ENCODE results near the gene TRPM2.

Gene TRPM2

DNA sequence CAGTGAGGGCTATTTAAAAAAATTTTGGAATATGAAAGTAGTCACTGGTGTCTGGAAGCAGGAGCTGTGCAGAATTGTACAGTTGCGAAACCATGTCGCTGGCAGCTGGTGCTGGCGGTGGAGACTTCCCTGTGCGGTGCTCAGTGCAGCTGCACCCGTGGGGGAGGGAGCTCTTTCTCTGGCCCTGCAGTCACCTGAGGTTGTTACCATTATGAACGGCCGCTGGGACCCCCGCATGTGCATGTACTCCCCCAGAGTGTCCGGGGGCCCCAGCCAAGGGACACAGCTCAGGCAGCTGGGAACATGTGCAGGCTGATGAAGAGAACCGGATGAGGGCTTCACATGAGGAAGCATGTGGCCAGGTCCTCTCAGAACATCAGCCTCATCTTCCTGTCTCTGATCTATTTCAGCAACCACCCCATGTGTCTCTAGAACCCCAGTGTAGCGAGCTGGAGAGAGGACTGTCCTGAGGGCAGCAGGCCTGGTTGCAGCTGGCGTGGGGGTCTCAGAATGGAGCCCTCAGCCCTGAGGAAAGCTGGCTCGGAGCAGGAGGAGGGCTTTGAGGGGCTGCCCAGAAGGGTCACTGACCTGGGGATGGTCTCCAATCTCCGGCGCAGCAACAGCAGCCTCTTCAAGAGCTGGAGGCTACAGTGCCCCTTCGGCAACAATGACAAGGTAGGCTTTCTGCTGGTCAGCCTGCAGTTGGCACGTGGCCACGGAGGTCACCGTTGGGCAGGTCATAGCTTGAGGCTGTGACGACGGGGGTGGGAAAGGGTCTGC, at the start of gene TRPM2:
TSS of gene TRPM2 (plus strand) at position 431 of the 780 bp plus-strand sequence. CDS start at position 511, 80 bp downstream.
- in situ Hi-C loops (cut with MboI; ENCODE audit: low sequenced_read_pairs) = no loop called here

DNA sequence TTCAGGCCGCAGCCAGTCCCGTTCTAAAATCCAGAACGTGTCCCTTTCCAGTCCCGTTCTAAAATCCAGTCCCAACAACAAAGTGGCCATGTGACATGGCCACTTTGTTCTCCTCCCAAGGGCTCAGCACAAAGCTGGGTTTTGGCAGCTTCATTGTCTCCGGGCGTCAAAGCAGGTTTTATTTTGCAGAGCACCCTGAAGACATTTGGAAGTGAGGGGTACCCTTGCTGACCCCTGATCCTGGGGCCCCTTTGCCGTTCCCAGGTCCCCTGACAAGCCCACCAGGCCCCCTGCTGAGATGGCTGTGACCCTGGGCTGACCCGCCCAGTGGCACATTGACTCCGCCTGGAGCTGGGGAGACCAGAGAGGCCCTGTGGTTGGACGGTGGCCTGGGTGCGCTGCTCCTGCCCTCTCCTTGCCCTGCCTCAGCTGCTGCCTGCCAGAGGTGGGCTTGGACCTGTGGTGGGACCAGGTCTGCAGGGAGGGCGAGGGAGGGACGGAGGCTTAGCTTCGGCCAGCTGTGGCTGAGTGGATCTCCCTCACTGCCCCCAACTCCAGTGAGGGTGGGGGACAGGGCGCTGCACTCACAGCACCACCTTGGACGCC, 49.3 kb upstream of the TRPM2 start:
- in situ Hi-C loops (cut with MboI; ENCODE audit: low sequenced_read_pairs) = no loop called here

DNA sequence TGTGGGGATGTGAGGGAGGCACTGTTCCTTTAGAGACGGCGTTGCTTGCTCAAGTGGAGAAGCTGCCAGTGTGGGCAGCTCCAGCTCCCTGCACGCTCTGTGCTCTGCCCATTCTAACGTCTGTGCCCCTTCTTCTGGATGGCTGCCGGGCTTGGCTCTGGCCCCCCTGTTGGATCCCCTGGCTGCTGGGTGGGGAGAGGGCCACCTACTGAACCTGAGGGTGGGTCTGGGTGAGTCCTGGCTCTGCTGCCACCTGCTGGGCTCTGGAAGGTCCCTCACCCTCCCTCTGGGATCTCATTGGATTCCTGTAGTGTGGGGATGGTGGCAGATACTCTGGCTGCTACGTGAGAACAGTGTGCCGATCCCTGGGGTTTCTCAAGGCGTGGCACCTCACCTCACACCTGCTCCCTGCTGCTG, 48.5 kb upstream of the TRPM2 start:
- in situ Hi-C loops (cut with MboI; ENCODE audit: low sequenced_read_pairs) = no loop called here

DNA sequence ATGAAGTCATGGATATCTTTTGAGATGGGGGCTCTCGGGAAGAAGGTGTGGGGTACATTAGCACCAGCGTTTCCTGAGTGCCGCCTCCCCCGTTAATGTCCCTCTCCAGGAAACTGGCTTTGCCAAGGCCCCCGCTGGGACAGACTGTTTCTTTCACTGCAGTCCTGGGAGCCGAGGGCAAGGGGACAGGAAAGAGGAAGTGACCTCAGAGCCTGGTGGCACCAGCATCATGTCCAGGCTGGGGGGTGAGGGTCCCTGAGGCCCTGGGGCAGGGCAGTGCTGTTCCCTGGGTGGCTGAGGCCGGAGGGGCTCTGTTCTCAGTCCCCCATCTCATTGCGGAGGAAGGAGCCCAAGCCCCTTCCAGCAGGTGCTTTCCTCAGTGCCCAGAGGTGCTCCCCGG, 47.7 kb upstream of the TRPM2 start:
- in situ Hi-C loops (cut with MboI; ENCODE audit: low sequenced_read_pairs) = no loop called here

DNA sequence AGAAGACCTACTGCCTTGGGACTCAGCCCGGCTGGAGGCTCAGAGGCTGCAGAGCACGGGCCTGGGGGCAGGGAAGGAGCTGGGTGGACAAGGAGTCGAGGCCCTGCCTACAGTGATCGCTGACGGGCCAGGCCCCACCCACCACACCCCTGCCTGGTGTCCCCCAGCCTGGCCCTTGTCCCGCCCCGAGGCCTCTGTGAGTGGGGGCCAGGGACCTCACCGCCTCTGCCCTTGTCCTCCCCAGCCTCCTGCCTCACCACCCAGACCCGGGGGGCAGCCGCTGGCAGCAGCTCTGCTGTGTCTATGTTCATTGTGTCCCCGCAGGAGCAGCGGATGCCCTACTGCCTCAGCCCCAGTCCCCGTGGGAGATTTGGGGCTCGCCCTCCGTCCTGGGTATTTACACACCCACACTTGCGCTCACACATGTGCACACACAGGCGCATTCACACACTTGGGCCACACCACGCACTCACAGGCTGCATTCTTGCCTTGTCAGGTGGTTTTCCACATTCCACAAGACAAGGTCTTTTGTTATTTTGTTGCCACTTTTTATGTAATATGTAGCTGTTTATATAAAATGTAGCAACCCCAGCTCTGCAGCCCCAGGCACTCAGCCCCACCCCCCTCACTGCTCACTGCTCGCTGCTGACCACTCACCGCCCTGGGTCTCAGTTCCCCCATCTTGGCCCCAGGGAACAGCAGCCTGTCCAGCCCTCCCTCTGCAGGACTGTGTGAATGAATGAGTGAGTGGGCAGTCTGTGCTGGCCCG, 46.3 kb upstream of the TRPM2 start:
- in situ Hi-C loops (cut with MboI; ENCODE audit: low sequenced_read_pairs) = no loop called here

DNA sequence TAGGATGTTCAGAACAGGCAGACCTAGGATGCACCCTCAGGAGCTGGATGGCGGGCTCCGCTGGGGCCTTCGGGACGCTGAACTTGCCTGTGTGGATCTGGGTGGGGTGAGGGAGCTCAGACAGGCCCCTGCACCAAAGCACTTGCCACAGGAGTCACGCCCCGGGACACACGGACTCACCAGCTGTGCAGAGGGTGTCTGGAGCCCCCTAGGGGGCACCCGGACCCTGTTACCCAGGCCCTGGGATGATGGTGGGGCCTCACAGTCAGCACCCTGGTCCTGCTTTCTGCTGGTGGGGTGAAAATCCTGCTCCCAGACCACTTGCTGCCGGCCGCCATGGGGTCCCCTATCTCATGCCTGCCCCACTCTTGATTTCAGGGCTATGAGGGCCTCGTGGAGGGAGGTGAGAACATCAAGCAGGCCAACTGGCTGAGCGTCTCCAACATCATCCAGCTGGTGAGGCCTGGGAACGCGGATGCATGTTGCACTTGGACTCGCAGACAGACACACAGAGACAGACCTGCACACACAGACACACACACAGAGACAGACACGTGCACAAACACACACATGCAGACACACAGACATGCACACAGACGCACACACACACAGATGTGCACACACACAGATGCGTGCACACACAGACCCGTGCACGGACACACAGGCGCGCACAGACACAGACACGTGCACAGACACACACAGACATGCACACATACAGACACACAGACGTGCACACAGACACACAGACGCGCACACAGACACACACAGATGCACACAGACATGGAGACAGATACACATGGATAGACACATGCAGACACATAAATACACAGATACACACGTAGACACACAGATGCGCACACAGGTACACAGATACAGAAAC, 42.6 kb upstream of the TRPM2 start:
- in situ Hi-C loops (cut with MboI; ENCODE audit: low sequenced_read_pairs) = loop anchor here (10.0 kb wide), 1 partner anchor 64 kb away; no protein-coding TSS in a partner anchor

DNA sequence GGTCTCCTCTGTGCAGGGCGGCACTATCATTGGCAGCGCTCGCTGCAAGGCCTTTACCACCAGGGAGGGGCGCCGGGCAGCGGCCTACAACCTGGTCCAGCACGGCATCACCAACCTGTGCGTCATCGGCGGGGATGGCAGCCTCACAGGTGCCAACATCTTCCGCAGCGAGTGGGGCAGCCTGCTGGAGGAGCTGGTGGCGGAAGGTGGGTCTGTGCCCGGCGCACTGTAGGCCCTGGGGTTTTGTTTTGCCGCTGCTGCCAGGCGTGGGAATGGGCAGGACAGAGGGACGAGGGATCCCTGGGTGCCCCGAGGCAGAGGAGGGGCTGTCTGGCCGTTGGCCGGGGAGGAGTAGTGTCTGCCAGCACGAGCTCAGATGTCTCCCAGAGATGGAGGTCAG, 41.3 kb upstream of the TRPM2 start:
- in situ Hi-C loops (cut with MboI; ENCODE audit: low sequenced_read_pairs) = loop anchor here (10.0 kb wide), 1 partner anchor 63 kb away; no protein-coding TSS in a partner anchor

DNA sequence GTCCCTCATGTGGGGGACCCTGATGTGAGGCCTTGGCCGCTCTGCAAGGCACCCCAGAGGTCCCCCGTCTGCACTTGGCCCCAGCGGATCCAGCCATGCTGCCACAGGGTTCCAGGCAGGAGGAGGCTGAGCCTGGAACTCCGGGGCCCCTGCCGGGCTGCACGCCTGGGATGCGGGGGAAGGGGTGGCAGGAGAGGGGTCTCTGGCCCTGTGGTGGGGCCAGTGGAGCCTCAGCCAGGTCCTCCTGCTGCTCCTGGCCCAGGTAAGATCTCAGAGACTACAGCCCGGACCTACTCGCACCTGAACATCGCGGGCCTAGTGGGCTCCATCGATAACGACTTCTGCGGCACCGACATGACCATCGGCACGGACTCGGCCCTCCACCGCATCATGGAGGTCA, 40.7 kb upstream of the TRPM2 start:
- in situ Hi-C loops (cut with MboI; ENCODE audit: low sequenced_read_pairs) = loop anchor here (10.0 kb wide), 1 partner anchor 62 kb away; no protein-coding TSS in a partner anchor

DNA sequence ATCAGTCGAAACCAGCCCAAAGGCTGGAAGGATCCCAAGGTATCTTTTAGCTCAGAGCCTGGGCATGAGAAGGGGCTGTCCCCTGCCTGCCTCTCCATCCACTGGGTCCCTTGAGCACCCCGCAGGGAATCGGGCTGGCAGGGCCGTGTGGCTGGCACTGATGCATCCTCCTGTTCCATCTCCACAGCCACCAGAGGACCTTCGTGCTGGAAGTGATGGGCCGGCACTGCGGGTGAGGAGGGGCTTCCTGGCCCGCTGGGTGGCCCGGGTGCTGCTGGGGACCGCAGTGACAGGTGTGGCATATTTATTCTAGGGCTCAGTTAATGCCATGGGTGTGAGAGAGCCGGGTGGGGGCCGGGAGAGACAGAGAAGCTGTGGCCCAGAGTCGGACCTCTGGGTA, 40.0 kb upstream of the TRPM2 start:
- in situ Hi-C loops (cut with MboI; ENCODE audit: low sequenced_read_pairs) = loop anchor here (10.0 kb wide), 1 partner anchor 61 kb away; no protein-coding TSS in a partner anchor

DNA sequence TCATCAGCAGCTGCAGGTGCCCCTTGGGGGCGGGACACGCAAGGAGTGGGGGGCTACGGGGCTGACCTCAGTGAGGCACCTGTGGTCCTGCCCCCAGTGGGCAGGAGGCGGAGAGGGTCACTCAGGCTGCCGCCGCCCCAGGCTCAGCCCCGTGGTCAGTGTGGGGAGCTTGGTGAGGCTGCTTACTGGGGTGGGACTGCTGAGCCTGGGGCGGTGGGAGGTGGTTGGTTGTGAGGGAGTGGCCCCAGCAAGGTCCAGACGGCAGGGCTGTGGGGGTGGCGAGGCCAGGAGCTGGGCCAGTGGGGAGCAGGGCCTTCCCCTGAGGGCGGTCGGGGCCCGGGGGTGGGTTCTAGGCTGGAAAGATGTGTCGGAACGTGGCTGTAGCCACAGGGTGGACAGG, 39.3 kb upstream of the TRPM2 start:
- in situ Hi-C loops (cut with MboI; ENCODE audit: low sequenced_read_pairs) = loop anchor here (10.0 kb wide), 1 partner anchor 61 kb away; no protein-coding TSS in a partner anchor

DNA sequence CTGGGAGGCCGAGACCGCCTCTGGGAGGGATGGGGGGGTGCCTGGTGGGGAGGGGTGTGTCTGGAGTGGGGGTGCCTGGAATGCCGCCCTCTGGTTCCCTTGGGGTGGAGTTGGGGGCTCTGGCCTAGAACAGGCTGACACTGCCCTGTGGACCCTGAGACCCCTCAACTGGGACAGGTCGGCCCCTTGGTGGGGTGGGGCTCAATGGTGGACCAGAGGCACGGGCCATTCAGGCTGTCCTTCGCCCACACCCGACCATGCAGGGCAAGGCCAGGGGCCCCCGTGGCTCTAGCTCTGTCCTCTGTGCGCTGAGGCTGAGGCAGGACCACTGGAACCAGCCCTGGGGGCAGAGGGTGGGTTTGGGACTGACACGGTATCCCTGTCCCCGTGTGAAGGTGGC, 38.9 kb upstream of the TRPM2 start:
- in situ Hi-C loops (cut with MboI; ENCODE audit: low sequenced_read_pairs) = loop anchor here (10.0 kb wide), 1 partner anchor 60 kb away; no protein-coding TSS in a partner anchor

DNA sequence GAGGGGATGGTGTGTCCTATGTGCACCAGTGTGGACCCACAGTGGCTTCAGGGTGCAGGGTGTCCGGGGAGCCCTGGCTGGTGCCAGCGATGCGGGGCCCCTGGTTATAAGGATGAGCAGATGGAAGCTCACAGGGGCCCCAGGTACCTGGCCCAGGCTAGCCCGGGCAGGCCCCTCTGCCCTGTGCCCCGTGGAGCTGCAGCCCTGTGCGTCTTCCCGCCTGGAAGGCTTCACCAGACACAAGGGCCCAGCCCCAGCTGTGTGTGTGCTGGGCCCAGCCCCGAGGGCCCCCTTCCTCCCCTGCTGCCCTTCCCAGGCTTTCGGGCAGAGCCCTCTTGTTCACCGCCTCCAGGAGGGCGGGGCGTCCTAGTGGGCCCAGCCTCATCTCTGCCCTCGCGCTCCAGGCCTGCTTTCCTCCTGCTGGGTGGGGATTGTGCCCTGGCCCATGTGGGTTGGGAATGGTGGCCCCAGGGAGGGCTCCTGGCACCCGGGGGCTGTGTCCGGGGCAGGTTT, 37.7 kb upstream of the TRPM2 start:
- in situ Hi-C loops (cut with MboI; ENCODE audit: low sequenced_read_pairs) = loop anchor here (10.0 kb wide), 1 partner anchor 59 kb away; no protein-coding TSS in a partner anchor

DNA sequence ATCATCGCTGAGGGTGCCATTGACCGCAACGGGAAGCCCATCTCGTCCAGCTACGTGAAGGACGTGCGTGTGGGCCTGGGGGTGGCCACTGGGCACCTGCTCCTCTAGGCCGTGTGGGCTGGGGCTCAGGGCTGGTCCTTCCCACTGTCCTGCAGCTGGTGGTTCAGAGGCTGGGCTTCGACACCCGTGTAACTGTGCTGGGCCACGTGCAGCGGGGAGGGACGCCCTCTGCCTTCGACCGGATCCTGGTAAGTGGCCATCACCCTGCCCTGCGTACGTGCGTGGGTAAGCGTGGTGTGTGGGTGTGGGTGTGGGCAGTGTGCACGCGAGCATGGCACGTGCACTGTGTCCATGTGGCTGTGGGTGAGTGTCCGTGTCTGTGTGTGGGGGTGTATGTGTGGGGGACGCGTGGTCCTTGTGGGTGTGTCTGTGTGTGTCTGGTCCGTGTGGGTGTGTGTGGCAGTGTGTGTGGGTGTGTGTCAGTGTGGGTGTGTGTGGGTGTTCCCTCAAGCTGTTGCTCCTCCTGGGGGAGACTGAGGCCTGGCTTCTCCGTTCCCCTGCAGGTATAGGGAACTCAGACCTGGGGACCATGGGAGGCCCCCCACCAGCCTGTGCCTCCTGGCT, 37.0 kb upstream of the TRPM2 start:
- in situ Hi-C loops (cut with MboI; ENCODE audit: low sequenced_read_pairs) = loop anchor here (10.0 kb wide), 1 partner anchor 58 kb away; no protein-coding TSS in a partner anchor

DNA sequence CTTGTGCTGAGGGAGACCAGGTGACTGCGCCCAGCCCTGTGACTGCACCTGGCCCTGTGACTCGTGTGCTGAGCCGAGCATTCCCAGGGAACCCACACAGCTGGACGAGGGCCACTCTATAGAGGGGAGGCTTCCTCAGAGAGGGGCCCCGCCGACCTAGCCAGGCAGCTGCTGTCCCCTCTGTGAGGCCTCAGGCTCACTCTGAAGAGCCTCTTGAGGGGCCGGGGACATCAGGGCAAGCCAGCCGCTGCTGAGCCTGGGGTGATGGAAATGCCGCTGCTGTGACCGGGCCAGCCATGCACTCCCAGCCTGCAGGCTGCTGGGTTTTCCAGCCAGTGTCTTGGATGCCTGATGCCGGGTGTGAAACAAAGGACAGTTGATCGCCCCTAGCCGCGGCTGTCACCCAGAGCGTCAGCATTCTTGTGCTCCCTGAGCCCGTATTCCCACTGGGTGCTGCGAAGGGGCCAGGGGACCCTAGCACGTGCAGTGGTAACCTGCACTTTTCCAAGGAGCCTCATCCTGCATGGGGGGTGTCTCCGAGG, 36.1 kb upstream of the TRPM2 start:
- in situ Hi-C loops (cut with MboI; ENCODE audit: low sequenced_read_pairs) = loop anchor here (10.0 kb wide), 1 partner anchor 57 kb away; no protein-coding TSS in a partner anchor

DNA sequence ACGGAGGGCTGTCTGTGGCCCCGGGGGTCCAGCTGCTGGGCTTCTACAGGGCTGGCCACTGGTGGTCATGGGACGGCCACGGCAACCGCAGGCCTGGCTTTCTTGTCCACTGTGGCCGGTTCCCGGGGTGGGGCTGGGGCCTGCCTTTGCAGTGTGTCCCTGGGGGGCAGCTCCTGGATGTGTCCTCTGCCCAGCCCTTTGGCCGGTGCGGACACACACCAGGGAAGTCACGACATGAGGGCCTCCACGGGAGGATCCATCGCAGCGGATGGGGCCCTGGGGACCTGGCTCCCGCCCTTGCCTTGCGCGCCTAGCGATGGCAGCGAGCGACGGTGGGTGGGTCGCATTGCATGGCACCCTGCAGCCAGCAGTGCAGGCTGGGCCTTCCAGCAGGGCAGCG, 35.5 kb upstream of the TRPM2 start:
- in situ Hi-C loops (cut with MboI; ENCODE audit: low sequenced_read_pairs) = loop anchor here (10.0 kb wide), 1 partner anchor 57 kb away; no protein-coding TSS in a partner anchor

DNA sequence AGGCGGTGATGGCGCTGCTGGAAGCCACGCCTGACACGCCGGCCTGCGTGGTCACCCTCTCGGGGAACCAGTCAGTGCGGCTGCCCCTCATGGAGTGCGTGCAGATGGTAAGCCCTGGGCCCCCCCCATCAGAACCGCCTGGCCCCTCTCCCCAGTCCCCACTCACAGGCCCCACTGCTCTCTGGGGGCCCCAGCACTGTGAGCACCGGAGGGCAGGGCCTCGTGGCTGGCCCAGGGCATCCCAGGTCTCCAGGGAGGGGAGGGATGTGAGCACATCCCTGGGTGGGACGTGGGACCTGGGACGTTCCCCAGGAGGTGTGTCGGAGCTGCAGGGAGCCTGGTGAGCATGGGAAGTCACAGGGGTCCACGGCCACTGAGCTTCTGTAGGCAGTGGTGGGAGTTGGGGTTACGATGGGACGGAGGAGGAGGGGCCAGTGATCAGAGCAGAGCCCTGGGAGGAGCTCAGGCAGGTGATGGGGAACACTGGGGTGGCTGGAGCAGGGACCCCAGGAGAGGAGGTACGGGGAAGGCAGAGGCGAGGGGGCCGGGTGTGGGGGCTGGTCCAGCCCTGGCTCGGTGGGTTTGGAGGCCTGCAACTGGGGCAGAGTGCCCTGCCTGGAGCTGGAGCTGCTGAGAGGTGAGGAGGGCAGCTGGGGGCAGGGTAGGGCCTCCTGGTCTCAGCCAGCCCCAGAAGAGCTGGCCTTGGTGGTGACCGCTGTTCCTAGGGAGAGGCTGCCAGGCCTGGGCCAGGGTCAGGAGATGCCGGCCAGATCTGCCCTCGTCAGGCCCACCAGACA, 34.7 kb upstream of the TRPM2 start:
- in situ Hi-C loops (cut with MboI; ENCODE audit: low sequenced_read_pairs) = loop anchor here (10.0 kb wide), 1 partner anchor 56 kb away; no protein-coding TSS in a partner anchor

DNA sequence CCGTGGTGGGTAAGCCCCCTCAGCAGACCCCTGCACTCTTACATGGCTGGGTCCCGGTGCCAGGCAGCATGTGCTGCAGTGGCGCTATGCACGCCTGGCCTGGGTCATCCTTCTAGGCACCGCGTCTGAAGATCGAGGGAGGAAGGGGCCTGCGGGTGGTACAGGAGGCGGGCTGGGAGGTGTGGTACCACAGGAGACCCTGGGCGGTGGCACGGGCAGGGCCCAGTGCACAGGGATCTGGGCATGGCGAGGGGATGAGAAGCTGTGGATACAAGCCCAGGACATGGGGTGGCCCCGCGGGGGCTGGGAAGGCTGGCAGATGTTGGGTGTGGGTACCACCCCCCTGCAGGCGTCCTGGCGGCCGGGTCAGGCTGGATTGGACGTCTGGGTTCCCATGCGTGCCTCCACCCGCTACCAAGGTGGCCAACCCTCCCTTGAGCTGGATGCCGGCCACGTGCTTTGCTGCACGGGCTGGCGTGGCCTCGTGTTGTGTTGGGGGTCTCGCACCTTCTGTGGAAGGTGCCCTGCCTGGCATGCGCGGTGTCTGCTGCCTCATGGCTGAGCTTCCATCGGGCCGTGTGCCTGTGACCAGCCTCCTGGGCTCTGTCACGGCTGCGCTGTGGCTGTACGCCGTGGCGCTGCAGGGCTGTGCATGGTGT, 33.9 kb upstream of the TRPM2 start:
- in situ Hi-C loops (cut with MboI; ENCODE audit: low sequenced_read_pairs) = loop anchor here (10.0 kb wide), 1 partner anchor 55 kb away; no protein-coding TSS in a partner anchor

DNA sequence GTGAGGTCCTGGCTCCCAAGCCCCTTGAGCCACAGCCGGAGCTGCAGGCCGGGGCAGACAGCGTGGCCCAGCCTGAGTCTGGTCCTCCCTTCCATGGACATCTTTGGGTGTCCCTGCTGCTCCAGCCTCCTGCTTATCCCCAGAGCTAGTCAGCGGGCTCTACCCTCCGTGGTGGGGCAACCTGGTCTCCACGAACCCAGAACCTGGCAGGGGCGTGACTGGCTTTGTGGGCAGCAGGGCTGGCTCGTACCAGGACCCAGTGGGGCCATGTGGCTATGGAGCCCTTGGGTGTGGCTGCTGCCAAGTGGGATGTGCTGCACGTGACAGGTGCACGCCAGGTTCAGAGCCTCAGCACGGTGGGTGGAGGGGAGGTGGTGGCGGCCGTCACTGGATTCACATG, 32.6 kb upstream of the TRPM2 start:
- in situ Hi-C loops (cut with MboI; ENCODE audit: low sequenced_read_pairs) = no loop called here

All from HL-60/S4 treated with phorbol 12-myristate 13-acetate at 8.2 ng/mL for 4 days and 3 days (cell line).